Measurements from ENCODE around the gene OR12D3.

- TF ChIP-seq, protein P1, sequence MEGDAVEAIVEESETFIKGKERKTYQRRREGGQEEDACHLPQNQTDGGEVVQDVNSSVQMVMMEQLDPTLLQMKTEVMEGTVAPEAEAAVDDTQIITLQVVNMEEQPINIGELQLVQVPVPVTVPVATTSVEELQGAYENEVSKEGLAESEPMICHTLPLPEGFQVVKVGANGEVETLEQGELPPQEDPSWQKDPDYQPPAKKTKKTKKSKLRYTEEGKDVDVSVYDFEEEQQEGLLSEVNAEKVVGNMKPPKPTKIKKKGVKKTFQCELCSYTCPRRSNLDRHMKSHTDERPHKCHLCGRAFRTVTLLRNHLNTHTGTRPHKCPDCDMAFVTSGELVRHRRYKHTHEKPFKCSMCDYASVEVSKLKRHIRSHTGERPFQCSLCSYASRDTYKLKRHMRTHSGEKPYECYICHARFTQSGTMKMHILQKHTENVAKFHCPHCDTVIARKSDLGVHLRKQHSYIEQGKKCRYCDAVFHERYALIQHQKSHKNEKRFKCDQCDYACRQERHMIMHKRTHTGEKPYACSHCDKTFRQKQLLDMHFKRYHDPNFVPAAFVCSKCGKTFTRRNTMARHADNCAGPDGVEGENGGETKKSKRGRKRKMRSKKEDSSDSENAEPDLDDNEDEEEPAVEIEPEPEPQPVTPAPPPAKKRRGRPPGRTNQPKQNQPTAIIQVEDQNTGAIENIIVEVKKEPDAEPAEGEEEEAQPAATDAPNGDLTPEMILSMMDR (conservative IDR thresholded peaks at IDR 0.05 in 1 of 2, IDR thresholded peaks at IDR 0.05 in 1 of 2; ENCODE audit: extremely low read depth in 1 of 2, insufficient read depth in 1 of 2, low read depth in 1 of 2, low read length in 2 of 2), result no peak
- no peak for TF ChIP-seq EZH2 (IDR thresholded peaks at IDR 0.05; ENCODE audit: borderline replicate concordance, low read length)
Observed at GRCh38 chr6:29424168-29424567, 49.1 kb upstream of the OR12D3 start.

Data from mammary epithelial cell (primary cell).